BE2C (cell line): ENCODE data around the gene VSIG8.

Source experiments
- DNase-seq: peaks from one replicate; pipeline ENCODE4 v3.0.0-alpha.2; 2020
- H3K27me3 ChIP-seq: fragments of 250-450 bp; sonication (Bioruptor Pico); 2 replicates; pipeline ENCODE4 v1.5.1; 2020; ENCODE audit warnings: mild to moderate bottlenecking
- H3K36me3 ChIP-seq: fragments of 250-450 bp; sonication (Bioruptor Pico); 2 replicates; pipeline ENCODE4 v1.5.1; 2020; ENCODE audit warnings: mild to moderate bottlenecking
- H3K4me1 ChIP-seq: fragments of 250-450 bp; sonication (Bioruptor Pico); 2 replicates; pipeline ENCODE4 v1.5.1; 2020
- H3K4me3 ChIP-seq: 2 replicates; pipeline ENCODE4 v1.5.1; 2011; ENCODE audit warnings: low read depth, low read length
- H3K9me3 ChIP-seq: fragments of 250-450 bp; sonication (Bioruptor Pico); 2 replicates; pipeline ENCODE4 v1.5.1; 2020
- TF ChIP-seq, protein P1 (sequence below): IDR thresholded peaks from 2 replicates; pipeline ENCODE4 v1.5.1; 2012; ENCODE audit warnings: mild to moderate bottlenecking, low read depth, low read length

Gene VSIG8

DNA sequence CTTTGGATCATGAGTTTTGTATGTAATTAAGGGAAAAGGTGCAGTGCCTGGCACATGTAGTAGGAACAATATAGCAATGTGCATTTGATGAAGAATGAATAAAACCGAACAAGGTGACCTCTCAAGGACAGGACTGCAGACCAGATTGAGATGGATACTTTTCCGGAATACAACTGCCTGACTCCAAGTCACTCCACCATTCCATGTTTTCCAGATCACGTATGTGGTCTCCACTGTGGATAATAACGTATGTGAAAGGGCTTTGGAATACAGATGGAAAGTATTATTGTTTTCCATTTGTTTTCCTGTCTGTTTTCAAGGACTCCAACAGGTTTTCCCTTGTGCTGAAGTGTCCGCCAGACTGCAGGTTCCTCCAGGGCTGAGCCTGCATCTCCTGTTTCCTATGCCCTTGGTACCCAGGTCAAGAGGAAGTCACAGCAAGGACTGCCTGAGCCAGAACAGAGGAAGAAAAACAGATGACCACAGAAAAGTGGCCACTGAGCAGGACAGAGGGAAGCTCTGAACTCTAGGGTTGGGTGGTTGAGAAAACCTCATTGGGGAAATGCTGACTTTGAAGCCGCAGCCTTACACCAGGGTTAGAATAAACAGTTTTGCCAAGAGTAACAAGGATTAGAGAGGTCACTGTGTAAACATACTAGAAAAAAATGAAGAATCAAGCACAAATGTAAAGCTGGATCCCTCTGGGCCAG, 33.5 kb upstream of the VSIG8 start:
- no peak overlapping the region for H3K4me3 ChIP-seq
- no peaks in the 10 kb centered on the region for H3K36me3 ChIP-seq
- no peak for DNase-seq
- H3K4me1 ChIP-seq, result peaks cover 7% of the 10 kb centered on the region; the same call in 1 of the 2 replicates
- H3K9me3 ChIP-seq, result no peaks in the 10 kb centered on the region
- H3K27me3 ChIP-seq, result no peaks in the 10 kb centered on the region
- TF ChIP-seq, protein P1, sequence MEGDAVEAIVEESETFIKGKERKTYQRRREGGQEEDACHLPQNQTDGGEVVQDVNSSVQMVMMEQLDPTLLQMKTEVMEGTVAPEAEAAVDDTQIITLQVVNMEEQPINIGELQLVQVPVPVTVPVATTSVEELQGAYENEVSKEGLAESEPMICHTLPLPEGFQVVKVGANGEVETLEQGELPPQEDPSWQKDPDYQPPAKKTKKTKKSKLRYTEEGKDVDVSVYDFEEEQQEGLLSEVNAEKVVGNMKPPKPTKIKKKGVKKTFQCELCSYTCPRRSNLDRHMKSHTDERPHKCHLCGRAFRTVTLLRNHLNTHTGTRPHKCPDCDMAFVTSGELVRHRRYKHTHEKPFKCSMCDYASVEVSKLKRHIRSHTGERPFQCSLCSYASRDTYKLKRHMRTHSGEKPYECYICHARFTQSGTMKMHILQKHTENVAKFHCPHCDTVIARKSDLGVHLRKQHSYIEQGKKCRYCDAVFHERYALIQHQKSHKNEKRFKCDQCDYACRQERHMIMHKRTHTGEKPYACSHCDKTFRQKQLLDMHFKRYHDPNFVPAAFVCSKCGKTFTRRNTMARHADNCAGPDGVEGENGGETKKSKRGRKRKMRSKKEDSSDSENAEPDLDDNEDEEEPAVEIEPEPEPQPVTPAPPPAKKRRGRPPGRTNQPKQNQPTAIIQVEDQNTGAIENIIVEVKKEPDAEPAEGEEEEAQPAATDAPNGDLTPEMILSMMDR, result no peak

DNA sequence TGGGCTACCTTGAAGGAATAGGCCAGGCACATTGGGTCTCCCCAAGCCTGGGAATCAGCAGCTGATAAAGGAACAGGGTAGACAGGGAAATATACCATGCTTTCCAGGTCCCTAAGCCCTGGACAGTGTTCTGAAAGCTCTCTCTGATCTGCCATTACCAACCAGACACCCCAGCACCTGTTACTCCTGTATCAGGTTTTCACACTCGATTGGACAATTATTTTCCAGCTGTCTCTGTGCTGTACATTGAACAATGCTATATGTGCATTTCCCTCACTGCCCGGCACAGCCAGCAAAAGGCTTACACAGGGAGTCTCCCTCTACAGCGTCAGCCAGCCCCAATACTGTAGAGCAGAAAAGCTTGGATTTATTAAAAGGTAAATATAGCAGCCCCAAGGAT, 32.8 kb upstream of the VSIG8 start:
- H3K27me3 ChIP-seq, result no peaks in the 10 kb centered on the region
- H3K36me3 ChIP-seq, result no peaks in the 10 kb centered on the region
- TF ChIP-seq, protein P1, result no peak
- peaks cover 6% of the 10 kb centered on the region for H3K4me1 ChIP-seq
- no peak overlapping the region for H3K4me3 ChIP-seq
- no peak for DNase-seq
- H3K9me3 ChIP-seq, result no peaks in the 10 kb centered on the region

DNA sequence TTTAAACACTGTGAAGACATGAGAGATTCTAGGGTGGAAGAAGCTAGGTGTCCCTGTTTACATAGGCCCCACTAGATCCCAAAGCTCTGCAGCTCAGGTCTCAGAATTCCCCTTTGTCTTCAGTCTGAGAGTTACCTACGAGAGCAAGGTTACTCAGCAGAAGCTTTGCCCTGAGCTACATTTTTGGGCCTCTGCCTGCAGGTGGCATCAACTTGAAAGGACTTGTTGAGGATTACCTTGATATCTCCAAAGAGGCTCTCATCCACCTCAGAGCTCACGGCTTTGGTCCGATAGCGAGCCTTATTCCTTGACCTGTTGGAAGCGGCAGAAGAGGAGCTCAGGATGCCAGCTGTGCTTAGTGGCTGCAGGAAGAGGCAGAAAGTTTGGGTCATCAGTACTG, 30.5 kb upstream of the VSIG8 start:
- H3K36me3 ChIP-seq, result no peaks in the 10 kb centered on the region
- no peaks in the 10 kb centered on the region for H3K9me3 ChIP-seq
- TF ChIP-seq, protein P1, result no peak
- H3K4me3 ChIP-seq, result no peak overlapping the region
- no peak for DNase-seq
- peaks cover 8% of the 10 kb centered on the region for H3K4me1 ChIP-seq
- H3K27me3 ChIP-seq, result no peaks in the 10 kb centered on the region

DNA sequence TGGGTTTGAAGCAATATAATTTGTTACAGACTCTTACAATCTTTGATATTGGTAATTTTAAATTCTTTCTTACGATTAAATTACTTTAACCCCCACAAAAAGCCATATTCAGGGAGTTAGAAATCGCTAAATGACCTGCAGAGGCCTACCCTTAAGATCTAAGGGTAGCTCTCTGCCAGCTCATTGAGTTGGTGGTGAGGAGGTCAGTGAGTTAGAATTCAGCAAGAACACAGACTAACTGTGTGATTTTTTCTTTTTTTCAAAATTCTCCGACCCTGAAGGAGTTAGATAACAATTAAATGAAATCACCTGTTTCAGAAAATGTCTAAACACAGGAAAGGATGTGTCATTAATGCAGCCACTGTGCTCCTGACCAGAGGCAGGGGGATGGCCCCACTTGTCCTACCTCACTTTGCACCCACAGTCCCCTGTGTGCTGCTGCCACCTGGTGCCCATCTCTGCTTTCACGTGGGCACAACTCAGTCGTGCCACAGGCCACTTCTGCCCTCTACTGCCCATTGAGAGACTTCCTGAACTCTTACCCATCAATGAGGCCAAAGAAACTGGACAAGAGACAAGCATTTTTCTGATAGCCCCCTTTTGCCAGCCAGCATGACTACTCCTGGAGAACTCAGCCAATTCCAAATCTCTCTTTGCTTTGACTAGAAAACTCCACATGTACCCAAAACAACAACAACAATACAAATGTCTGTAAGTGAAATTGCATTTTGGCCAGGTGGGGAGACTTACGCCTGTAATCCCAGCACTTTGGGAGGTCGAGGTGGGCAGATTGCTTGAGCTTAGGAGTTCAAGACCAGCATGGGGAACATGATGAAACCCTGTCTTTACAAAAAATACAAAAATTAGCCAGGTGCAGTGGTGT, 29.1 kb upstream of the VSIG8 start:
- TF ChIP-seq, protein P1, result peak; percentile 99
- no peak overlapping the region for H3K4me3 ChIP-seq
- H3K36me3 ChIP-seq, result no peaks in the 10 kb centered on the region
- H3K27me3 ChIP-seq, result no peaks in the 10 kb centered on the region
- peak; percentile 88 for DNase-seq
- H3K4me1 ChIP-seq, result peaks cover 8% of the 10 kb centered on the region
- H3K9me3 ChIP-seq, result no peaks in the 10 kb centered on the region

DNA sequence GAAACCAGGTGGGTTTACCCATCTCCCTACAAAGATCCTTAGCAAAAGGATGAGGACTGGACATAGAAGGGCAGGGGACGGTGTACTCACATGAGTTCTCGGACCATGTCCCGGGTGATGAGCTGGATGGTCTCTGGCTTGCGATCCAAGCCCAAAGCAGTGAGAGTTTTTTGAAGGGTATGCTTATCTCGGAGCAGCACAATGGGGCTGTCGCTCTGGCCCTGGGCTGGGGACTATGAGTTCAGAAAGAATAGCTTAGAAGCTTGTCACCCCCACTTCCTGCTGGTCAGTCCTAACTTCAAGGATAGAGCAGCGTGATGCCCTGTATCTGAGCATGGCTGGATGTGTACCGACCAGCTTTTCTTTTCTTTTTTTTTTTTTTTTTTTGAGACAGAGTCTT, 27.9 kb upstream of the VSIG8 start:
- no peaks in the 10 kb centered on the region for H3K9me3 ChIP-seq
- TF ChIP-seq, protein P1, result no peak
- no peaks in the 10 kb centered on the region for H3K27me3 ChIP-seq
- no peak overlapping the region for H3K4me3 ChIP-seq
- peaks cover 8% of the 10 kb centered on the region for H3K4me1 ChIP-seq
- no peaks in the 10 kb centered on the region for H3K36me3 ChIP-seq
- DNase-seq, result no peak

DNA sequence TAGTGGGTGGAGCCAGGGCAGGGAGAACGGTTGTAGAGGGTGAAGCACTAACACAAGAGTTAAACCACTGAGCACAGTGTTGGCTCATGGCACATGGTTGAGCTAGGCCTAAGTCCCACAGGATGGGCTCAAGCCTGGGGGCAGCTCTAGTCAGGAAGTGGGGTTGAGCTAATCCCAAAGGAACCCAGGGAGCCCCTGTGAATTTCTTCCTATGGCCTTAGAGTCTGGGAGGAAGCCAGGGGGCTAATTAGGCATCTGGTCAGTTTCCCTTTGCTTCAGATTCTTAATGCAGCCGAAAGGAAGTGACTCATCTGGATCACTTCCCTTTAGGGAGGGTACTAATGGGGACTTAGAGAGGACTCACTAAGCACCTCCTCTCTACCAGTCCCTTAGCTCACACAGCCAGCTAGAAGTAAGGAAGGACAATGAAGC, 27.4 kb upstream of the VSIG8 start:
- Histone ChIP-seq H3K4me1 (peaks cover 8% of the 10 kb centered on the region), H3K27me3 (no peaks in the 10 kb centered on the region), H3K9me3 (no peaks in the 10 kb centered on the region), H3K4me3 (no peak overlapping the region), H3K36me3 (no peaks in the 10 kb centered on the region)
- TF ChIP-seq, protein P1, result no peak
- peak; percentile 46 for DNase-seq
